HG03439 (cell line): Measurements from ENCODE around the gene NRXN3.

ENCODE experiments used
- ATAC-seq: cut with Tn5 transposase; IDR thresholded peaks from one replicate; pipeline ENCODE4 v1.9.1; 2021; ENCODE audit warnings: mild to moderate bottlenecking, moderate library complexity; ENCODE audit not compliant: unreplicated experiment

The NRXN3 gene

GRCh38 chr14:79175671-79176070, 1005.5 kb downstream of the NRXN3 start:
- no peak for ATAC-seq

- ATAC-seq, result no peak
These were observed 1006.9 kb downstream of the NRXN3 start for GRCh38 chr14:79177106-79177505.

GRCh38 chr14:79178719-79179118, 1008.5 kb downstream of the NRXN3 start:
- no peak for ATAC-seq

- ATAC-seq, result no peak
These were observed 1009.8 kb downstream of the NRXN3 start for GRCh38 chr14:79179985-79180384.

GRCh38 chr14:79180656-79181055, 1010.5 kb downstream of the NRXN3 start:
- no peak for ATAC-seq

GRCh38 chr14:79186523-79186922, 1016.4 kb downstream of the NRXN3 start:
- no peak for ATAC-seq

GRCh38 chr14:79193689-79194477, 1023.7 kb downstream of the NRXN3 start:
- ATAC-seq, result no peak

GRCh38 chr14:79196216-79196615, 1026.0 kb downstream of the NRXN3 start:
- no peak for ATAC-seq

- no peak for ATAC-seq
These were observed 1027.3 kb downstream of the NRXN3 start for GRCh38 chr14:79197516-79197915.

GRCh38 chr14:79199217-79199616, 1029.0 kb downstream of the NRXN3 start:
- no peak for ATAC-seq

- ATAC-seq, result no peak
These were observed 1031.5 kb downstream of the NRXN3 start for GRCh38 chr14:79201564-79202207.

GRCh38 chr14:79204591-79204990, 1034.4 kb downstream of the NRXN3 start:
- ATAC-seq, result no peak

- ATAC-seq, result no peak
These were observed 1039.2 kb downstream of the NRXN3 start for GRCh38 chr14:79209418-79209817.

- ATAC-seq, result no peak
These were observed 1055.6 kb downstream of the NRXN3 start for GRCh38 chr14:79225815-79226214.

- ATAC-seq, result no peak
These were observed 1059.3 kb downstream of the NRXN3 start for GRCh38 chr14:79229383-79229909.

GRCh38 chr14:79242666-79243065, 1072.5 kb downstream of the NRXN3 start:
- no peak for ATAC-seq

- no peak for ATAC-seq
These were observed 1076.0 kb downstream of the NRXN3 start for GRCh38 chr14:79246173-79246572.

GRCh38 chr14:79248126-79248525, 1078.0 kb downstream of the NRXN3 start:
- no peak for ATAC-seq

GRCh38 chr14:79248771-79249170, 1078.6 kb downstream of the NRXN3 start:
- no peak for ATAC-seq

GRCh38 chr14:79251278-79251677, 1081.1 kb downstream of the NRXN3 start:
- ATAC-seq, result no peak

- no peak for ATAC-seq
These were observed 1083.4 kb downstream of the NRXN3 start for GRCh38 chr14:79253576-79253975.

GRCh38 chr14:79254069-79254775, 1084.0 kb downstream of the NRXN3 start:
- ATAC-seq, result no peak
